ENCODE measurements around the gene PNMT.

- TF ChIP-seq CTCF (conservative IDR thresholded peaks at IDR 0.05) (no peak), ZFX (IDR thresholded peaks at IDR 0.05) (no peak)
Measured at GRCh38 chr17:39716879-39717536, 48.8 kb downstream of the PNMT start.
